GM12878 (cell line): ENCODE measurements around the gene HAO2. TPM values are rescaled to one million over a fixed set of nuclear protein-coding genes. Genes with fewer than 3 reads are reported as not detected.

ENCODE experiments used
- ATAC-seq: fragments of 200-7000 bp; cut with Tn5 transposase; 3 replicates; pipeline ENCODE4 v1.9.1; 2020; ENCODE audit warnings: mild to moderate bottlenecking, moderate library complexity
- BruUV-seq: library from RNA; stranded (reverse); fragments of 400-500 nt; replicated peaks from 2 replicates; lab custom pipeline; 2021; lab: Mats Ljungman, UMichigan
- CTCF ChIA-PET: fragments of 300-600 bp; sonication (Branson Sonifier 250); formaldehyde crosslinking; extraction: SDS; loops from one replicate; lab custom pipeline; 2021; ENCODE audit warnings: inconsistent platforms; lab: Yijun Ruan, JAX
- POLR2A ChIA-PET: fragments of 350-600 bp; formaldehyde crosslinking; extraction: SDS; loops from one replicate; lab custom pipeline; 2021; ENCODE audit warnings: inconsistent platforms; lab: Charles Lee
- RAD21 ChIA-PET: fragments of 300-600 bp; sonication (Branson Sonifier 250); formaldehyde crosslinking; loops from one replicate; lab custom pipeline; 2023; ENCODE audit warnings: antibody characterized with exemption; ENCODE audit not compliant: unreplicated experiment; lab: Charles Lee
- SMC1A ChIA-PET: fragments of 300-600 bp; sonication (Branson Sonifier 250); formaldehyde crosslinking; loops from one replicate; lab custom pipeline; 2023; ENCODE audit not compliant: unreplicated experiment, uncharacterized antibody; lab: Charles Lee
- DNase-seq: peaks from one replicate; pipeline ENCODE4 v3.0.0-alpha.2; 2011; ENCODE audit warnings: low read depth, low spot score
- FAIRE-seq: peaks from 3 replicates; lab custom pipeline; 2011; peaks lifted over from hg19 to GRCh38; lab: Jason Lieb, UNC
- H2AFZ ChIP-seq: 2 replicates; pipeline ENCODE4 v1.6.0; 2011; ENCODE audit warnings: low read depth, low read length, control low read depth; ENCODE audit not compliant: control insufficient read depth
- H3K27ac ChIP-seq: 2 replicates; pipeline ENCODE4 v1.5.1; 2011; ENCODE audit warnings: control low read depth; ENCODE audit not compliant: control insufficient read depth, insufficient read depth
- H3K27me3 ChIP-seq, 2 experiments: replicated peaks in 1 of 2; 2 replicates each; pipeline versions ENCODE4 v1.6.0 to v1.6.1; 2011; ENCODE audit warnings: low read length in 1 of 2; ENCODE audit not compliant: control insufficient read depth in 2 of 2, insufficient read depth in 2 of 2
- H3K36me3 ChIP-seq, 2 experiments: 2 replicates each; pipeline ENCODE4 v1.5.1; 2011; ENCODE audit warnings: low read length in 1 of 2; ENCODE audit not compliant: control insufficient read depth in 2 of 2, insufficient read depth in 2 of 2
- H3K4me1 ChIP-seq: 2 replicates; pipeline ENCODE4 v1.6.1; 2011; ENCODE audit warnings: mild to moderate bottlenecking, low read length, moderate library complexity, mixed read lengths; ENCODE audit not compliant: control insufficient read depth, insufficient read depth
- H3K4me2 ChIP-seq: 2 replicates; pipeline ENCODE4 v1.6.0; 2011; ENCODE audit warnings: control low read depth; ENCODE audit not compliant: control insufficient read depth, insufficient read depth
- H3K4me3 ChIP-seq: fragments of 200-600 bp; sonication (generic); 2 replicates; pipeline ENCODE4 v1.5.1; 2016
- H3K79me2 ChIP-seq: 2 replicates; pipeline ENCODE4 v1.6.0; 2011; ENCODE audit warnings: low read length; ENCODE audit not compliant: control insufficient read depth, insufficient read depth
- H3K9ac ChIP-seq: 2 replicates; pipeline ENCODE4 v1.8.0; 2011; ENCODE audit warnings: low read length, control low read depth, mixed read lengths; ENCODE audit not compliant: control insufficient read depth, insufficient read depth
- H3K9me3 ChIP-seq: replicated peaks from 3 replicates; pipeline ENCODE4 v1.5.1; 2011; ENCODE audit warnings: mild to moderate bottlenecking, low read length; ENCODE audit not compliant: control insufficient read depth, insufficient read depth
- H4K20me1 ChIP-seq: 2 replicates; pipeline ENCODE4 v1.6.0; 2011; ENCODE audit not compliant: control insufficient read depth, insufficient read depth
- CREB1 ChIP-seq: IDR thresholded peaks from 2 replicates; pipeline ENCODE4 v1.6.1; 2012; ENCODE audit warnings: low read depth, mild to moderate bottlenecking, inconsistent platforms
- CUX1 ChIP-seq: IDR thresholded peaks from 2 replicates; pipeline ENCODE4 v1.6.1; 2012; ENCODE audit warnings: improper control_type of control experiment, low read depth, low read length; ENCODE audit not compliant: insufficient replicate concordance
- EED ChIP-seq: sonication (generic); IDR thresholded peaks from 2 replicates; pipeline ENCODE4 v1.6.1; 2016; ENCODE audit warnings: antibody characterized with exemption, low read depth
- EZH2 ChIP-seq: IDR thresholded peaks from 2 replicates; pipeline ENCODE4 v1.6.1; 2012; ENCODE audit warnings: low read depth, mild to moderate bottlenecking, control low read depth, inconsistent platforms, low read length, borderline replicate concordance; ENCODE audit not compliant: control insufficient read depth
- FOXK2 ChIP-seq: fragments of 450-650 bp; IDR thresholded peaks from 2 replicates; pipeline ENCODE4 v1.6.1; 2017; ENCODE audit warnings: mild to moderate bottlenecking, moderate library complexity
- IRF3 ChIP-seq: fragments of 450-650 bp; IDR thresholded peaks from 2 replicates; pipeline ENCODE4 v1.6.1; 2014; ENCODE audit warnings: mild to moderate bottlenecking
- JUND ChIP-seq: IDR thresholded peaks from 2 replicates; pipeline ENCODE4 v1.6.1; 2012; ENCODE audit warnings: low read depth, mild to moderate bottlenecking, low read length, improper control_type of control experiment, moderate library complexity
- KAT2A ChIP-seq: conservative IDR thresholded peaks from 2 replicates; pipeline ENCODE4 v1.6.1; 2011; ENCODE audit warnings: low read depth, low read length; ENCODE audit not compliant: control insufficient read depth
- RBBP5 ChIP-seq: fragments of 200-600 bp; sonication (generic); conservative IDR thresholded peaks from 2 replicates; pipeline ENCODE4 v1.6.1; 2016
- SIN3A ChIP-seq: IDR thresholded peaks from 2 replicates; pipeline ENCODE4 v1.6.1; 2012; ENCODE audit warnings: low read depth, low read length, improper control_type of control experiment
- SMAD5 ChIP-seq: IDR thresholded peaks from 2 replicates; pipeline ENCODE4 v1.6.1; 2016; ENCODE audit warnings: antibody characterized with exemption, low read depth
- TBL1XR1 ChIP-seq: IDR thresholded peaks from 2 replicates; pipeline ENCODE4 v1.6.1; 2012; ENCODE audit warnings: low read depth, low read length, improper control_type of control experiment
- WRNIP1 ChIP-seq: IDR thresholded peaks from 2 replicates; pipeline ENCODE4 v1.6.1; 2011; ENCODE audit warnings: low read depth, low read length, improper control_type of control experiment, borderline replicate concordance
- ZNF274 ChIP-seq: IDR thresholded peaks from one replicate; pipeline ENCODE4 v1.8.0; 2011; ENCODE audit not compliant: insufficient read length, insufficient read depth
- WGBS: methylation state at CpG from one replicate; pipeline ENCODE4 v1.1.6; 2016; ENCODE audit warnings: low lambda C conversion rate; ENCODE audit not compliant: insufficient replicate concordance, insufficient coverage; ENCODE audit errors: missing lambda C conversion rate; 5-methylcytosine and 5-hydroxymethylcytosine counted together
- in situ Hi-C: fragments of 300-500 bp; cut with MboI; formaldehyde crosslinking; loops from 9 replicates; pipeline ENCODE4 v1.14.3; 2018; ENCODE audit warnings: mixed read lengths
- intact Hi-C: fragments of 100-400 bp; cut with micrococcal nuclease; formaldehyde crosslinking; loops from one replicate; pipeline ENCODE4 v1.14.2; 2022; ENCODE audit not compliant: unreplicated experiment
- polyA plus RNA-seq, 11 experiments: library from polyadenylated mRNA; depleted of rRNA in 4 of 11; unstranded in 6 of 11; stranded (reverse) in 5 of 11; fragments of >200 nt; fragmentation: Nextera tagmentation in 4 of 11; fragmentation: Illumina TruSeq in 1 of 11; extraction: Ambion mirVana in 4 of 11; extraction: Trizol in 1 of 11; gene quantifications; 1 replicate in 1 of 11; 2 replicates in 10 of 11; pipeline versions ENCODE4 v1.2.1 to v1.2.3, GENCODE V29; 2011 to 2016; ENCODE audit warnings: inconsistent platforms in 2 of 11, missing spikeins in 2 of 11, low read depth in 1 of 11
- total RNA-seq, 4 experiments: library from RNA; depleted of rRNA in 3 of 4; stranded (reverse); fragments of >200 nt in 3 of 4; fragmentation: Illumina TruSeq in 1 of 4; extraction: Trizol in 1 of 4; gene quantifications; 2 replicates each; pipeline versions ENCODE4 v1.2.1 to v1.2.3, GENCODE V29; 2013 to 2021
- TF ChIP-seq, protein P1 (sequence below): IDR thresholded peaks from 2 replicates; pipeline ENCODE4 v1.6.1; 2011; ENCODE audit warnings: low read depth, mild to moderate bottlenecking, low read length, moderate library complexity, borderline replicate concordance; ENCODE audit errors: extremely low read depth

Gene HAO2
- total and polyA plus RNA-seq, 10 of the 15 experiments (the other 5 are each of a cell fraction or from before 2014, with no cell fraction given), result not detected

DNA sequence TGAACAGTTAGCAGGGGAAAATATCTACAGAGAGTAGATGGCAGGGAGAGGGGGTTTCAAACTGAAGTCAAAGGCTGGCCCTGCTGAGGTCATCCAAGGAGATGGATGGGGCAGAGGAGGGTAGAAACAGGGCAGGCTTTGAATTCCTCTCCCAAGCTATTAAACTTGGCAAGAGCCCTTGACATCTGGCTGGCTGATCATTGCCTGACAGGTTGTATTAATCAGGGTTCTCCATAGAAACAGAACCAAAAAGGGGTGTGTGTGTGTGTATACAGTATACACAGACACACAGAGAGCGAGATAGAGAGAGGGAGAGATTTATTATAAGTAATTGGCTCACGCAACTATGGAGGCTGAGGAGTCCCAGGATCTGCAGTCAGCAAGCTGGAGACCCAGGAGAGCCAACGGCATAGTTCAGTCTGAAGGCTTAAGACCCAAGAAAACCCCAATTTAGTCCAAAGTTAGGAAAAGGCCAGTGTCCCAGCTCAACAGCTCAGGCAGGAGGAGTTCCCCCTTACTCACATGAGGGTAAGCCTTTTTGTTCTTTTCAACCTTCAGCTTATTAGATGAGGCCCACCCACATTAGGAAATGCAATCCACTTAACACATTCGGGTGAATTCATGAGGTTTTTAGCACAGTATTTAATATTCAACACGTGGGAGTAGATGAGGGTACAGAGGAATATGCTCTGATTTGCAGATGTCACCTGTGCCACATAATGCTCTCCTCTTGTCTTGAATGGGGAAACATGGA, 46.7 kb upstream of the HAO2 start:
- H3K27me3 ChIP-seq, result no peaks in the 10 kb centered on the region
- no peak for TF ChIP-seq RBBP5
- no peak for TF ChIP-seq CUX1
- TF ChIP-seq FOXK2, result no peak
- TF ChIP-seq JUND, result no peak
- TF ChIP-seq ZNF274, result no peak
- no peak for TF ChIP-seq SIN3A
- TF ChIP-seq IRF3, result no peak
- TF ChIP-seq EED, result no peak
- TF ChIP-seq WRNIP1, result no peak
- TF ChIP-seq SMAD5, result no peak
- no peak for TF ChIP-seq KAT2A
- no peak for TF ChIP-seq EZH2
- TF ChIP-seq, protein P1, sequence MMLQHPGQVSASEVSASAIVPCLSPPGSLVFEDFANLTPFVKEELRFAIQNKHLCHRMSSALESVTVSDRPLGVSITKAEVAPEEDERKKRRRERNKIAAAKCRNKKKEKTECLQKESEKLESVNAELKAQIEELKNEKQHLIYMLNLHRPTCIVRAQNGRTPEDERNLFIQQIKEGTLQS, result no peak
- TF ChIP-seq CREB1, result no peak
- TF ChIP-seq TBL1XR1, result no peak
- ATAC-seq (no peak), FAIRE-seq (no peak), DNase-seq (no peak)
- no peak overlapping the region for H3K9ac ChIP-seq
- peaks cover 32% of the 10 kb centered on the region for H3K4me1 ChIP-seq
- no peaks in the 10 kb centered on the region for H3K79me2 ChIP-seq
- BruUV-seq, result no TSS peak
- H3K36me3 ChIP-seq, result no peaks in the 10 kb centered on the region
- ChIA-PET POLR2A (interaction anchor here (0.9 to 1.6 kb wide), 2 partner anchors 25 to 28 kb away, joined by 3 to 4 read pairs; no protein-coding TSS in a partner anchor), RAD21 (interaction anchor here (1.0 to 5.1 kb wide), 7 partner anchors 19 to 56 kb away, joined by 3 to 48 read pairs (median 15); no protein-coding TSS in a partner anchor), SMC1A (interaction anchor here (0.7 to 5.7 kb wide), 8 partner anchors 26 to 44 kb away, joined by 3 to 108 read pairs (median 7); no protein-coding TSS in a partner anchor), CTCF (interaction anchor here (0.7 to 7.3 kb wide), 9 partner anchors 21 to 180 kb away, joined by 3 to 47 read pairs (median 4); partner anchors contain the start of gene HAO2)
- H3K9me3 ChIP-seq, result no peaks in the 10 kb centered on the region
- no peak overlapping the region for H3K4me3 ChIP-seq
- no peak overlapping the region for H3K4me2 ChIP-seq
- H4K20me1 ChIP-seq, result no peaks in the 10 kb centered on the region
- H2AFZ ChIP-seq, result no peak overlapping the region
- H3K27ac ChIP-seq, result no peak overlapping the region
- 65% methylated on average over 5 of the region's 5 CpGs for WGBS
- in situ Hi-C loops (no loop called here), intact Hi-C loops (no loop called here)
